Epithelial cell of proximal tubule (primary cell): Measurements from ENCODE around the gene INHBC. TPM values are rescaled to one million over a fixed set of nuclear protein-coding genes. Genes with fewer than 3 reads are reported as not detected.

ENCODE experiments used
- DNase-seq: peaks from one replicate; pipeline ENCODE4 v3.0.0-alpha.2; 2011; ENCODE audit warnings: low read depth
- H3K4me3 ChIP-seq: 2 replicates; pipeline ENCODE4 v1.5.1; 2011; ENCODE audit warnings: low read depth, mild to moderate bottlenecking, low read length
- total RNA-seq: library from RNA; depleted of rRNA; stranded (reverse); fragments of >200 nt; gene quantifications from 2 replicates; pipeline ENCODE4 v1.2.3, GENCODE V29; 2015
- TF ChIP-seq, protein P1 (sequence below): conservative IDR thresholded peaks from 2 replicates; pipeline ENCODE4 v1.5.1; 2012; ENCODE audit warnings: low read depth, mild to moderate bottlenecking, low read length

INHBC gene
- total RNA-seq, 1 donor from 2014 or later, result not detected

DNA sequence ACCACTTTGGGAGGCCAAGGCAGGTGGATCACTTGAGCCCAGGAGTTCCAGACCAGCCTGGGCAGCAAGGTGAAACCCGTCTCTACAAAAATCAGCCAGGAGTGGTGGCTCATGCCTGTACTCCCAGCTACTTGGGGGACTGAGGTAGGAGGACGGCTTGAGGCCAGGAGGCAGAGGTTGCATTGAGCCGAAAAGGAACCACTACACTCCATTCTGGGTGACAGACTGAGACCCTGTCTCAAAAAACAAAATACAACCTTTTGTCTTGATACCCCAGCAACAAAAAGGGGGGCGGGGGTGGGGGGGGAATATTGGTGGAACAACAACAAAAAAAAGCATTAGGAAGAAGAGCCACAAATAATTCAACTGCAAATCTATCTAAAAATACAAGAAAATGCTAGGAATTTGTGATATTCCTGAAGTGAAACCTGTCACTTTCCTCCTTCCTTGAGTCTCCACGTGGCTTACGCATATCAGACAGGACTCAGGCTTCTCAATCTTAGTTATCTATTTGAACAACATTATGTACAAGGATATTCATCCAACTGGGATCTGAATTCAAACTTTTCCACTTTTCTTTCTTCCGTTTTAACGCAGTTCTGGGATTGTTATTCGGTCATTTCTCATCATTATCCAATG, 5.0 kb upstream of the INHBC start:
- TF ChIP-seq, protein P1, sequence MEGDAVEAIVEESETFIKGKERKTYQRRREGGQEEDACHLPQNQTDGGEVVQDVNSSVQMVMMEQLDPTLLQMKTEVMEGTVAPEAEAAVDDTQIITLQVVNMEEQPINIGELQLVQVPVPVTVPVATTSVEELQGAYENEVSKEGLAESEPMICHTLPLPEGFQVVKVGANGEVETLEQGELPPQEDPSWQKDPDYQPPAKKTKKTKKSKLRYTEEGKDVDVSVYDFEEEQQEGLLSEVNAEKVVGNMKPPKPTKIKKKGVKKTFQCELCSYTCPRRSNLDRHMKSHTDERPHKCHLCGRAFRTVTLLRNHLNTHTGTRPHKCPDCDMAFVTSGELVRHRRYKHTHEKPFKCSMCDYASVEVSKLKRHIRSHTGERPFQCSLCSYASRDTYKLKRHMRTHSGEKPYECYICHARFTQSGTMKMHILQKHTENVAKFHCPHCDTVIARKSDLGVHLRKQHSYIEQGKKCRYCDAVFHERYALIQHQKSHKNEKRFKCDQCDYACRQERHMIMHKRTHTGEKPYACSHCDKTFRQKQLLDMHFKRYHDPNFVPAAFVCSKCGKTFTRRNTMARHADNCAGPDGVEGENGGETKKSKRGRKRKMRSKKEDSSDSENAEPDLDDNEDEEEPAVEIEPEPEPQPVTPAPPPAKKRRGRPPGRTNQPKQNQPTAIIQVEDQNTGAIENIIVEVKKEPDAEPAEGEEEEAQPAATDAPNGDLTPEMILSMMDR, result no peak
- peak overlapping the region; percentile 79 for H3K4me3 ChIP-seq
- DNase-seq, result no peak

DNA sequence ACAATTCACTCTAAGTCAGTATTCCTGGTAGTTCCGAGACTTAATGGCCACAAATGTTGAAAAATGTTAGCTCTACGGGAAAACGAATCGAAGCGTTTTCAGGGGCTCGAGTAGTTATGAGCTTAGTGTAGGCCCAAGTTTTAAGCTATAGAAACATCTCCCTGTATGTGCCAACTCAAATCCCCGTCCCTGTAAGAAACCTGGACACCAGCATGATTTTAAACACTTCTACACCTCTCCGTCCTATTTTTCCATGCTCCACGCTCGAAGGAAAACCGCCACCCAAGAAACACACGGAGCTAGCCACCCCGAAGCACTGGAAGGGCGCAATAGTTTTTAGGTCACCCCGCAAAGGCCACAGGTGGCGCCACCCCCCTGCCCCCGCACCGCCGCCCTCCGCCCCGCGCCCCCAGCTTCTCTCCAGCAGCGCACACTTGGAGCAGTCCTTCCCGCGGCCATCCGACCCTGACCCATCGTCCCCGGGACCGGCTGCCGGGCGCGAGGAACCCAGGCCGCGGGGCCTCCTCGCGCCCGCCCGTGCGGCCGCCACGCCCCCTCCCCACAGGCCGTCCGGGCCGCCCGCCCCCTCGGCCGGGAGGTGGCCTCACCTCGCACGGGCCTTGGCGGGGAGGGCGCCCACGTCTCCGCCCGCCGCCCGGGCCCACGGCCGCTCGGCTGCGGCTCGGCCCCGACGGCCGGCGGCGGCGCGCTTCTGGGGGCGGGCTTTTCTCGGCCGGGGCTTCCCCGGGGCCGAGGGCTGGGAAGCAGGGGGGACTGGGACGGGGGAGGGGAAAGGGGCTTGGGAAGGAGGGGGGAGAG, 4.3 kb upstream of the INHBC start:
- DNase-seq, result no peak
- H3K4me3 ChIP-seq, result peak overlapping the region; percentile 79
- TF ChIP-seq, protein P1, result no peak

DNA sequence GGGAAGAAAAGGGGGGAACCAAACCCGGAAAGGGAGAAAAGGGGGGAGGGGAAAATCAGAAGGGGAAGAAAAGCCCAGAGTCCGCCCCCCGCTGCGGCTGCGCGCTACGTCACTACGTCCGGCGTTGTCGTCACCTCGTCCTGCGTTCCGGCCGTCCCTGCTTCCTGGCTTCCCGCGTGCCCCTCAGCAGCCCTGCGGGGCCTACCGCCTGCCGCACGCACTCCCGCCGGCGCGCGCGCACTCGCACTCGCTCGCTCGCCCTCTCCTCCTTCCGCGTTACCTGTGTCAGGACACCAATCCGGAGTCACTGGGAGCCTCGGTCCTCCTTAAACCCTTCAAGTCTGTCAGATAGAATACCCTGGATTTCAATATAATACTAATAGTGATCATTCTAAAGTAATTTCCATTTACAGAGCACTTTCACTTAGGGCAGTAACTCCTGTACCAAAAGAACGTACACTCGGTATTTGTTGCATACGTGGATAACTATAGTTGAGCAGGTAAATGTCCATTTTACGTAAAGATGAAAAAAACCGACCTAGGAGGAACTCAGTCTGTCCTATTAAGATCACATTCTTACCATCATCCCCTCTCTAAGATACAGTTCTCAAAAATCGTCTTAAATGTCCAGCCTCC, 3.5 kb upstream of the INHBC start, which contains the start of gene R3HDM2:
Gene R3HDM2 (minus strand): TSS at position 113 of the 636 bp plus-strand sequence. CDS start 120,615 bp downstream, outside the sequence.
- H3K4me3 ChIP-seq, result peak within 1 kb of the TSS; percentile 79
- TF ChIP-seq, protein P1, result no peak
- DNase-seq, result no peak

GRCh38 chr12:57431654-57432188, 2.9 kb upstream of the INHBC start:
- peak overlapping the region; percentile 79 for H3K4me3 ChIP-seq
- no peak for DNase-seq
- TF ChIP-seq, protein P1, result no peak

- TF ChIP-seq, protein P1, result no peak
- no peak for DNase-seq
- H3K4me3 ChIP-seq, result no peak overlapping the region
Observed at GRCh38 chr12:57433370-57433769, 1.2 kb upstream of the INHBC start.

DNA sequence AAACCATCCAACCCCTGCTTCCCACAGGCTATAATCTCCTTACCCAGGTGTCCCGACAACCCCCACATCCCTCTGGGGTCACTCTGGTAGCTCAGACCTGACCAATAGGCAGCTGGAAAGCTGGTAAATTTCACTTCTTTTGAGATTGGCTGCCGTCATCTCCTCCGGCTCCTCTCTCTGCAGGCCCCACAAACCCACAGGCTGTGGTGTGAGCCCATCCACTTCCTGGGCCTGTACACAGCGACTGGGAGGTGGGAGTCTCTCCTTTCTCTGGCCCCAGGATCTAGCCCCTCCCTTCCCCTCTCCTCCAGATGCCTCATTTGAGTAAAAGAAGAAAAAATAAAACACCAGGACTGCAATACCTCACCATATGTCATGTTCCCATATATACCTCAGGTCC, 709 bp downstream of the INHBC start:
- no peak for DNase-seq

More for the DNA sequence above, 709 bp downstream of the INHBC start:
- TF ChIP-seq, protein P1, result no peak
- no peak overlapping the region for H3K4me3 ChIP-seq
